SK-N-SH treated with all-trans-retinoic acid at 6 μM for 48 hours (cell line): ENCODE data around the gene MYCBP2.

Experiments used
- CREB5 ChIP-seq: fragments of 250-450 bp; sonication (Bioruptor Pico); IDR thresholded peaks from 2 replicates; pipeline ENCODE4 v1.5.1; 2020; ENCODE audit warnings: low read depth, mild to moderate bottlenecking, moderate library complexity
- PATZ1 ChIP-seq: fragments of 250-450 bp; sonication (Bioruptor Pico); IDR thresholded peaks from 2 replicates; pipeline ENCODE4 v1.8.0; 2020; ENCODE audit warnings: mild to moderate bottlenecking, moderate library complexity, borderline replicate concordance
- PPARA ChIP-seq: fragments of 250-450 bp; sonication (Bioruptor Pico); IDR thresholded peaks from 2 replicates; pipeline ENCODE4 v1.5.0; 2020; ENCODE audit warnings: mild to moderate bottlenecking, borderline replicate concordance
- RARB ChIP-seq: fragments of 250-450 bp; sonication (Bioruptor Pico); IDR thresholded peaks from 2 replicates; pipeline ENCODE4 v1.8.0; 2021; ENCODE audit warnings: mild to moderate bottlenecking, moderate library complexity
- TCF4 ChIP-seq: fragments of 250-450 bp; sonication (Bioruptor Pico); IDR thresholded peaks from 2 replicates; pipeline ENCODE4 v1.8.0; 2021; ENCODE audit warnings: mild to moderate bottlenecking, moderate library complexity, borderline replicate concordance

GRCh38 chr13:77274126-77274525 is 52.8 kb downstream of the MYCBP2 start:
- TF ChIP-seq CREB5 = no peak
- no peak for TF ChIP-seq TCF4 (CRISPR knock-in tag)
- no peak for TF ChIP-seq RARB (CRISPR knock-in tag)
- no peak for TF ChIP-seq PPARA (CRISPR knock-in tag)
- no peak for TF ChIP-seq PATZ1 (CRISPR knock-in tag)
